SK-N-SH (cell line): ENCODE results near the gene ELOVL2. TPM values are rescaled to one million over a fixed set of nuclear protein-coding genes. Genes with fewer than 3 reads are reported as not detected.

Experiments
- CTCF ChIA-PET: fragments of 300-600, 350-600 bp; formaldehyde crosslinking; extraction: SDS; loops from one replicate; lab custom pipeline; 2021; lab: Yijun Ruan, JAX
- POLR2A ChIA-PET: fragments of 350-600 bp; sonication (Branson Sonifier 250); formaldehyde crosslinking; extraction: SDS; loops from one replicate; lab custom pipeline; 2020; ENCODE audit warnings: antibody characterized with exemption, inconsistent platforms; lab: Yijun Ruan, JAX
- DNase-seq: peaks from one replicate; pipeline ENCODE4 v3.0.0; 2012
- H2AFZ ChIP-seq: fragments of 200-600 bp; sonication (generic); 2 replicates; pipeline ENCODE4 v1.8.1; 2016; ENCODE audit warnings: antibody characterized with exemption, mild to moderate bottlenecking, low read depth
- H3F3A ChIP-seq: fragments of 200-600 bp; sonication (generic); replicated peaks from 2 replicates; pipeline ENCODE3; 2016; ENCODE audit warnings: antibody characterized with exemption, mild to moderate bottlenecking; ENCODE audit not compliant: insufficient read depth
- H3K27ac ChIP-seq, 2 experiments: fragments of 200-500 bp in 1 of 2; fragments of 200-600 bp in 1 of 2; sonication (Bioruptor generic) in 1 of 2; sonication (generic), shearing (Covaris generic) in 1 of 2; 2 replicates each; pipeline versions ENCODE4 v1.5.1 to v1.6.1; 2014 to 2016; ENCODE audit warnings: low read depth in 2 of 2, inconsistent platforms in 1 of 2, low read length in 1 of 2, mild to moderate bottlenecking in 1 of 2, mixed read lengths in 1 of 2
- H3K27me3 ChIP-seq: fragments of 200-600 bp; sonication (generic), shearing (Covaris generic); 2 replicates; pipeline ENCODE4 v1.6.1; 2016; ENCODE audit warnings: mixed run types; ENCODE audit not compliant: insufficient read depth
- H3K36me3 ChIP-seq, 2 experiments: fragments of 200-500 bp in 1 of 2; fragments of 200-600 bp in 1 of 2; sonication (Bioruptor generic) in 1 of 2; sonication (generic) in 1 of 2; replicated peaks in 1 of 2; 2 replicates each; pipeline versions ENCODE3 to v1.5.1; 2014 to 2016; ENCODE audit warnings: low read length in 1 of 2, mild to moderate bottlenecking in 1 of 2; ENCODE audit not compliant: insufficient read depth in 2 of 2, control insufficient read depth in 1 of 2
- H3K4me1 ChIP-seq, 2 experiments: fragments of 200-500 bp in 1 of 2; fragments of 200-600 bp in 1 of 2; sonication (Bioruptor generic) in 1 of 2; sonication (generic), shearing (Covaris generic) in 1 of 2; 2 replicates each; pipeline versions ENCODE4 v1.5.1 to v1.6.1; 2014 to 2016; ENCODE audit warnings: low read depth in 1 of 2, low read length in 1 of 2, mixed run types in 1 of 2; ENCODE audit not compliant: insufficient read depth in 2 of 2, control insufficient read depth in 1 of 2
- H3K4me2 ChIP-seq: fragments of 200-600 bp; sonication (generic), shearing (Covaris generic); 2 replicates; pipeline ENCODE4 v1.6.1; 2017; ENCODE audit warnings: mixed run types
- H3K4me3 ChIP-seq, 2 experiments: fragments of 200-500 bp in 1 of 2; fragments of 200-600 bp in 1 of 2; sonication (Bioruptor generic) in 1 of 2; sonication (generic), shearing (Covaris generic) in 1 of 2; 2 replicates each; pipeline versions ENCODE4 v1.5.1 to v1.8.1; 2014 to 2016; ENCODE audit warnings: low read depth in 2 of 2, inconsistent platforms in 1 of 2, low read length in 1 of 2, mild to moderate bottlenecking in 1 of 2, mixed read lengths in 1 of 2, moderate library complexity in 1 of 2
- H3K79me2 ChIP-seq: fragments of 200-600 bp; sonication (generic); 2 replicates; pipeline ENCODE4 v1.8.1; 2017; ENCODE audit warnings: mild to moderate bottlenecking; ENCODE audit not compliant: insufficient read depth
- H3K9ac ChIP-seq: fragments of 200-600 bp; sonication (generic); 2 replicates; pipeline ENCODE4 v1.6.1; 2017; ENCODE audit warnings: mixed run types
- H3K9me2 ChIP-seq: fragments of 200-600 bp; sonication (generic); 2 replicates; pipeline ENCODE4 v1.6.1; 2017; ENCODE audit warnings: mixed run types
- H3K9me3 ChIP-seq: fragments of 200-600 bp; sonication (generic); 2 replicates; pipeline ENCODE4 v1.6.1; 2017; ENCODE audit warnings: mixed run types, mild to moderate bottlenecking, moderate library complexity
- H4K20me1 ChIP-seq: fragments of 200-600 bp; sonication (generic); 2 replicates; pipeline ENCODE4 v1.6.1; 2017; ENCODE audit warnings: mild to moderate bottlenecking, mixed run types; ENCODE audit not compliant: insufficient read depth
- CHD2 ChIP-seq: fragments of 150-350 bp; IDR thresholded peaks from 2 replicates; pipeline ENCODE4 v1.6.1; 2018; ENCODE audit warnings: low read length; ENCODE audit not compliant: partially characterized antibody
- ELF1 ChIP-seq: IDR thresholded peaks from 2 replicates; pipeline ENCODE4 v1.4.0; 2012
- FOSL2 ChIP-seq: IDR thresholded peaks from 2 replicates; pipeline ENCODE4 v1.4.0; 2012; ENCODE audit warnings: low read depth, mild to moderate bottlenecking, moderate library complexity, borderline replicate concordance
- FOXM1 ChIP-seq: IDR thresholded peaks from 2 replicates; pipeline ENCODE4 v1.4.0; 2012; ENCODE audit warnings: low read depth, mild to moderate bottlenecking
- GABPA ChIP-seq: IDR thresholded peaks from 2 replicates; pipeline ENCODE4 v1.4.0; 2012; ENCODE audit warnings: low read depth, mild to moderate bottlenecking
- GATA2 ChIP-seq: sonication (generic); formaldehyde crosslinking; IDR thresholded peaks from 2 replicates; pipeline ENCODE4 v1.5.0; 2020; ENCODE audit warnings: mild to moderate bottlenecking, missing genetic modification reagents
- IRF3 ChIP-seq: fragments of 150-350 bp; IDR thresholded peaks from 2 replicates; pipeline ENCODE4 v1.6.1; 2016; ENCODE audit warnings: mild to moderate bottlenecking, low read depth, low read length
- JUND ChIP-seq: IDR thresholded peaks from 2 replicates; pipeline ENCODE4 v1.4.0; 2012
- MAX ChIP-seq: IDR thresholded peaks from 2 replicates; pipeline ENCODE4 v1.4.0; 2012; ENCODE audit warnings: low read depth
- MEF2A ChIP-seq: IDR thresholded peaks from 2 replicates; pipeline ENCODE4 v1.4.0; 2012; ENCODE audit warnings: low read depth, borderline replicate concordance
- MXI1 ChIP-seq: IDR thresholded peaks from 2 replicates; pipeline ENCODE4 v1.6.1; 2012; ENCODE audit warnings: mild to moderate bottlenecking, low read depth, low read length, improper control_type of control experiment
- NFIC ChIP-seq: IDR thresholded peaks from 2 replicates; pipeline ENCODE4 v1.4.0; 2012; ENCODE audit warnings: borderline replicate concordance
- NRF1 ChIP-seq: IDR thresholded peaks from 2 replicates; pipeline ENCODE4 v1.6.1; 2012; ENCODE audit warnings: low read depth, mild to moderate bottlenecking, low read length
- PBX3 ChIP-seq: IDR thresholded peaks from 2 replicates; pipeline ENCODE4; 2012
- POLR2AphosphoS5 ChIP-seq: IDR thresholded peaks from 2 replicates; pipeline ENCODE4 v1.6.1; 2012; ENCODE audit warnings: low read depth, low read length
- RAD21 ChIP-seq: IDR thresholded peaks from 2 replicates; pipeline ENCODE4 v1.6.1; 2012; ENCODE audit warnings: mild to moderate bottlenecking, low read length
- RCOR1 ChIP-seq: fragments of 150-350 bp; IDR thresholded peaks from 2 replicates; pipeline ENCODE4 v1.6.1; 2017; ENCODE audit warnings: antibody characterized with exemption, low read length
- RFX5 ChIP-seq: IDR thresholded peaks from 2 replicates; pipeline ENCODE4 v1.6.1; 2012; ENCODE audit warnings: mild to moderate bottlenecking, improper control_type of control experiment, low read length
- TEAD4 ChIP-seq: IDR thresholded peaks from 2 replicates; pipeline ENCODE4 v1.4.0; 2012; ENCODE audit warnings: mild to moderate bottlenecking, borderline replicate concordance; ENCODE audit not compliant: insufficient read depth
- USF2 ChIP-seq: fragments of 150-350 bp; IDR thresholded peaks from 2 replicates; pipeline ENCODE4 v1.6.1; 2017; ENCODE audit warnings: antibody characterized with exemption, low read length, low read depth, borderline replicate concordance
- WGBS: methylation state at CpG from one replicate; pipeline ENCODE4 v1.1.6; 2017; ENCODE audit warnings: low lambda C conversion rate; 5-methylcytosine and 5-hydroxymethylcytosine counted together
- polyA plus RNA-seq, 3 experiments: library from polyadenylated mRNA; depleted of rRNA; stranded (reverse); fragments of >200 nt; gene quantifications; 2 replicates each; pipeline ENCODE4 v1.2.3, GENCODE V29; 2012

The ELOVL2 gene
- polyA plus RNA-seq, 1 of the 3 experiments (the other 2 are of a cell fraction): 0.39 TPM

- TF ChIP-seq TEAD4 (no peak), RAD21 (no peak)
These were observed 27.7 kb downstream of the ELOVL2 start (continued) for GRCh38 chr6:11016452-11016851.

- H3K36me3 ChIP-seq: no peaks in the 10 kb centered on the region
- H3K4me2 ChIP-seq: no peak overlapping the region
- H3K27ac ChIP-seq: no peak overlapping the region
- no peaks in the 10 kb centered on the region for H3K9me2 ChIP-seq
- CTCF ChIA-PET: no interaction called here
- TF ChIP-seq NFIC (no peak), FOXM1 (no peak), RFX5 (no peak), PBX3 (no peak), MEF2A (no peak), NRF1 (no peak)
- POLR2A ChIA-PET: no interaction called here
- H3K27me3 ChIP-seq: no peaks in the 10 kb centered on the region
- no peaks in the 10 kb centered on the region for H3F3A ChIP-seq
- H3K9me3 ChIP-seq: no peaks in the 10 kb centered on the region
- no peak overlapping the region for H3K9ac ChIP-seq
- no peak overlapping the region for H2AFZ ChIP-seq
- peaks cover 0 to 4% of the 10 kb centered on the region in 2 experiments; a peak in 2 of 4 replicates for H3K4me1 ChIP-seq
- no peak for DNase-seq
- no peaks in the 10 kb centered on the region for H4K20me1 ChIP-seq
- no peaks in the 10 kb centered on the region for H3K79me2 ChIP-seq
- H3K4me3 ChIP-seq: no peak overlapping the region
These were observed 29.0 kb downstream of the ELOVL2 start for GRCh38 chr6:11015102-11015501.

GRCh38 chr6:11013721-11014070, 30.4 kb downstream of the ELOVL2 start:
- no peak overlapping the region for H3K9ac ChIP-seq
- H3K27ac ChIP-seq: no peak overlapping the region
- TF ChIP-seq MAX (no peak), ELF1 (no peak), GABPA (no peak), USF2 (no peak), RAD21 (no peak), POLR2AphosphoS5 (no peak), PBX3 (no peak), JUND (no peak), MXI1 (no peak), FOSL2 (no peak), CHD2 (no peak), IRF3 (no peak), GATA2 (CRISPR knock-in tag) (no peak), NFIC (no peak), RCOR1 (no peak)

More at GRCh38 chr6:11013721-11014070, 30.4 kb downstream of the ELOVL2 start:
- Histone ChIP-seq H4K20me1 (no peaks in the 10 kb centered on the region), H3K4me1 (peaks cover 4 to 9% of the 10 kb centered on the region in 2 experiments; a peak in 3 of 4 replicates), H3K4me2 (no peak overlapping the region), H3K9me3 (no peaks in the 10 kb centered on the region), H3K4me3 (no peak overlapping the region), H3K9me2 (no peaks in the 10 kb centered on the region), H3K36me3 (no peaks in the 10 kb centered on the region), H3K79me2 (no peaks in the 10 kb centered on the region), H3F3A (no peaks in the 10 kb centered on the region), H2AFZ (no peak overlapping the region), H3K27me3 (no peaks in the 10 kb centered on the region)
- POLR2A ChIA-PET: no interaction called here
- 77% methylated on average over 3 of the region's 3 CpGs for WGBS
- CTCF ChIA-PET: no interaction called here
- DNase-seq: no peak
